IMR-90 (cell line): ENCODE data around the gene FAM209B. TPM values are rescaled to one million over a fixed set of nuclear protein-coding genes. Genes with fewer than 3 reads are reported as not detected.

Experiments used
- ATAC-seq: fragments of 200-7000 bp; cut with Tn5 transposase; 2 replicates; pipeline ENCODE4 v1.9.1; 2020; ENCODE audit warnings: low read depth, mild to moderate bottlenecking, moderate library complexity
- BruUV-seq: library from RNA; stranded (reverse); fragments of 400-500 nt; replicated peaks from 2 replicates; lab custom pipeline; 2021; lab: Mats Ljungman, UMichigan
- CTCF ChIA-PET: fragments of 300-600 bp; formaldehyde crosslinking; extraction: SDS; loops from one replicate; lab custom pipeline; 2021; ENCODE audit warnings: antibody characterized with exemption; lab: Yijun Ruan, JAX
- POLR2A ChIA-PET: fragments of 300-600 bp; sonication (Branson Sonifier 250); formaldehyde crosslinking; loops from one replicate; lab custom pipeline; 2022; ENCODE audit warnings: antibody characterized with exemption; ENCODE audit not compliant: unreplicated experiment; lab: Charles Lee
- DNase-seq: peaks from one replicate; pipeline ENCODE4 v3.0.0; 2013
- H2AFZ ChIP-seq: replicated peaks from 2 replicates; pipeline ENCODE3; 2013; ENCODE audit warnings: low read length, mild to moderate bottlenecking; ENCODE audit not compliant: poor library complexity
- H2AK5ac ChIP-seq: 2 replicates; pipeline ENCODE4 v1.6.1; 2013; ENCODE audit warnings: low read depth, low read length, inconsistent platforms
- H2AK9ac ChIP-seq: replicated peaks from 2 replicates; pipeline ENCODE3; 2013; ENCODE audit warnings: mild to moderate bottlenecking, low read depth, low read length, moderate library complexity; ENCODE audit not compliant: poor library complexity
- H2BK120ac ChIP-seq: 2 replicates; pipeline ENCODE4 v1.6.1; 2013; ENCODE audit warnings: low read depth, low read length, inconsistent platforms
- H2BK15ac ChIP-seq: 3 replicates; pipeline ENCODE4 v1.6.1; 2013; ENCODE audit warnings: low read depth, low read length, inconsistent platforms
- H2BK20ac ChIP-seq: 2 replicates; pipeline ENCODE4 v1.6.1; 2013; ENCODE audit warnings: low read depth, mild to moderate bottlenecking, inconsistent platforms, low read length, moderate library complexity
- H2BK5ac ChIP-seq: 2 replicates; pipeline ENCODE4 v1.6.1; 2013; ENCODE audit warnings: mild to moderate bottlenecking, low read depth, low read length, inconsistent platforms; ENCODE audit not compliant: poor library complexity, severe bottlenecking
- H3K14ac ChIP-seq: replicated peaks from 2 replicates; pipeline ENCODE4 v1.6.1; 2013; ENCODE audit warnings: low read depth, low read length, inconsistent platforms
- H3K18ac ChIP-seq: 2 replicates; pipeline ENCODE4 v1.6.1; 2013; ENCODE audit warnings: low read depth, low read length, control low read depth
- H3K23ac ChIP-seq: 2 replicates; pipeline ENCODE4 v1.6.1; 2013; ENCODE audit warnings: low read depth, low read length, inconsistent platforms
- H3K27ac ChIP-seq: 2 replicates; pipeline ENCODE4 v1.5.1; 2013; ENCODE audit warnings: mild to moderate bottlenecking, control low read depth, low read length; ENCODE audit not compliant: insufficient read depth
- H3K27me3 ChIP-seq: 2 replicates; pipeline ENCODE4 v1.6.1; 2013; ENCODE audit warnings: low read length; ENCODE audit not compliant: control insufficient read depth, insufficient read depth
- H3K36me3 ChIP-seq: 2 replicates; pipeline ENCODE4 v1.6.1; 2013; ENCODE audit warnings: low read length, mixed read lengths; ENCODE audit not compliant: control insufficient read depth, insufficient read depth
- H3K4ac ChIP-seq: 2 replicates; pipeline ENCODE4 v1.6.1; 2013; ENCODE audit warnings: low read depth, low read length, inconsistent platforms
- H3K4me1 ChIP-seq: 2 replicates; pipeline ENCODE4 v1.6.1; 2013; ENCODE audit warnings: low read length, mixed read lengths; ENCODE audit not compliant: control insufficient read depth, insufficient read depth
- H3K4me2 ChIP-seq: 2 replicates; pipeline ENCODE4 v1.6.1; 2013; ENCODE audit warnings: low read depth, mild to moderate bottlenecking, control low read depth, low read length, moderate library complexity
- H3K4me3 ChIP-seq: 2 replicates; pipeline ENCODE4 v1.5.1; 2013; ENCODE audit warnings: low read depth, mild to moderate bottlenecking, control low read depth, low read length, moderate library complexity; ENCODE audit not compliant: insufficient read depth
- H3K56ac ChIP-seq: 2 replicates; pipeline ENCODE4 v1.6.1; 2013; ENCODE audit warnings: low read length, inconsistent platforms; ENCODE audit not compliant: insufficient read depth; ENCODE audit errors: extremely low read depth
- H3K79me1 ChIP-seq, 2 experiments: 2 replicates each; pipeline ENCODE4 v1.6.1; 2013; ENCODE audit warnings: low read length in 2 of 2, inconsistent platforms in 1 of 2, low read depth in 1 of 2
- H3K9ac ChIP-seq: 2 replicates; pipeline ENCODE4 v1.6.1; 2013; ENCODE audit warnings: low read depth, low read length, control low read depth
- H3K9me1 ChIP-seq: 2 replicates; pipeline ENCODE4 v1.6.1; 2013; ENCODE audit warnings: low read length, inconsistent platforms; ENCODE audit not compliant: insufficient read depth
- H3K9me3 ChIP-seq: 2 replicates; pipeline ENCODE4 v1.6.1; 2013; ENCODE audit warnings: low read length; ENCODE audit not compliant: control insufficient read depth, insufficient read depth
- H4K20me1 ChIP-seq: 2 replicates; pipeline ENCODE4 v1.6.1; 2013; ENCODE audit warnings: low read length, inconsistent platforms; ENCODE audit not compliant: insufficient read depth
- H4K5ac ChIP-seq: 2 replicates; pipeline ENCODE4 v1.6.1; 2013; ENCODE audit warnings: mild to moderate bottlenecking, low read depth, low read length, control low read depth
- H4K8ac ChIP-seq, 2 experiments: 2 replicates each; pipeline ENCODE4 v1.6.1; 2013; ENCODE audit warnings: low read depth in 2 of 2, low read length in 2 of 2, control low read depth in 1 of 2, inconsistent platforms in 1 of 2
- H4K91ac ChIP-seq: 2 replicates; pipeline ENCODE4 v1.6.1; 2013; ENCODE audit warnings: low read depth, low read length, inconsistent platforms; ENCODE audit not compliant: insufficient read depth
- BHLHE40 ChIP-seq: fragments of 150-350 bp; IDR thresholded peaks from 2 replicates; pipeline ENCODE4 v1.6.1; 2016; ENCODE audit warnings: mild to moderate bottlenecking, low read depth, low read length
- CEBPB ChIP-seq: IDR thresholded peaks from 2 replicates; pipeline ENCODE4 v1.6.1; 2012; ENCODE audit warnings: low read depth, low read length, improper control_type of control experiment
- CHD1 ChIP-seq: IDR thresholded peaks from 2 replicates; pipeline ENCODE4 v1.6.1; 2012; ENCODE audit warnings: low read depth, low read length, improper control_type of control experiment
- CTCF ChIP-seq: conservative IDR thresholded peaks from 2 replicates; pipeline ENCODE4 v1.5.1; 2012; ENCODE audit warnings: mild to moderate bottlenecking, low read depth, low read length, improper control_type of control experiment
- ELK1 ChIP-seq: fragments of 150-350 bp; IDR thresholded peaks from 2 replicates; pipeline ENCODE4 v1.6.1; 2016; ENCODE audit warnings: low read depth, mild to moderate bottlenecking, low read length, moderate library complexity, borderline replicate concordance
- FOS ChIP-seq: fragments of 150-350 bp; IDR thresholded peaks from 2 replicates; pipeline ENCODE4 v1.6.1; 2016; ENCODE audit warnings: low read depth, low read length
- MAFK ChIP-seq: IDR thresholded peaks from 2 replicates; pipeline ENCODE4 v1.6.1; 2012; ENCODE audit warnings: low read depth, low read length, improper control_type of control experiment
- MAZ ChIP-seq: IDR thresholded peaks from 2 replicates; pipeline ENCODE4 v1.6.1; 2012; ENCODE audit warnings: low read depth, mild to moderate bottlenecking, low read length, improper control_type of control experiment, moderate library complexity, borderline replicate concordance
- MXI1 ChIP-seq: IDR thresholded peaks from 2 replicates; pipeline ENCODE4 v1.6.1; 2012; ENCODE audit warnings: low read depth, mild to moderate bottlenecking, low read length, moderate library complexity, borderline replicate concordance
- NFE2L2 ChIP-seq: fragments of 150-350 bp; IDR thresholded peaks from 2 replicates; pipeline ENCODE4 v1.6.1; 2016; ENCODE audit warnings: low read depth, mild to moderate bottlenecking, low read length
- POLR2A ChIP-seq: IDR thresholded peaks from 2 replicates; pipeline ENCODE4 v1.6.1; 2012; ENCODE audit warnings: mild to moderate bottlenecking, low read depth, low read length
- RAD21 ChIP-seq: IDR thresholded peaks from 2 replicates; pipeline ENCODE4 v1.6.1; 2012; ENCODE audit warnings: low read length, improper control_type of control experiment
- RCOR1 ChIP-seq: IDR thresholded peaks from 2 replicates; pipeline ENCODE4 v1.6.1; 2012; ENCODE audit warnings: mild to moderate bottlenecking, low read length, improper control_type of control experiment; ENCODE audit not compliant: insufficient replicate concordance
- RFX5 ChIP-seq: IDR thresholded peaks from 2 replicates; pipeline ENCODE4 v1.8.0; 2012; ENCODE audit warnings: low read depth, mild to moderate bottlenecking, low read length, moderate library complexity
- SMC3 ChIP-seq: fragments of 150-350 bp; IDR thresholded peaks from 2 replicates; pipeline ENCODE4 v1.6.1; 2016; ENCODE audit warnings: low read depth, mild to moderate bottlenecking, antibody characterized with exemption, low read length, moderate library complexity
- USF2 ChIP-seq: fragments of 150-350 bp; IDR thresholded peaks from 2 replicates; pipeline ENCODE4 v1.6.1; 2017; ENCODE audit warnings: mild to moderate bottlenecking, antibody characterized with exemption, low read length, low read depth
- WGBS, 2 experiments: methylation state at CpG; one replicate each; pipeline versions ENCODE4 v1.1.5 to v1.1.7; 2013; ENCODE audit warnings: missing lambda C conversion rate in 2 of 2; ENCODE audit not compliant: insufficient read length in 1 of 2; ENCODE audit errors: extremely low coverage in 2 of 2; 5-methylcytosine and 5-hydroxymethylcytosine counted together
- dilution Hi-C: fragments of 300-500 bp; cut with HindIII; formaldehyde crosslinking; loops from one replicate; pipeline ENCODE4 v1.14.3; 2018; ENCODE audit warnings: low sequenced_read_pairs; ENCODE audit not compliant: unreplicated experiment
- in situ Hi-C: fragments of 300-500 bp; cut with MboI; formaldehyde crosslinking; loops from 3 replicates; pipeline ENCODE4 v1.14.3; 2019; ENCODE audit warnings: low sequenced_read_pairs, inconsistent platforms, mixed read lengths
- intact Hi-C: fragments of 100-400 bp; cut with micrococcal nuclease; formaldehyde crosslinking; loops from 2 replicates; pipeline ENCODE4 v1.10.0; 2022
- polyA plus RNA-seq, 3 experiments: library from polyadenylated mRNA; depleted of rRNA; stranded (reverse); fragments of >200 nt; gene quantifications; 2 replicates each; pipeline ENCODE4 v1.2.3, GENCODE V29; 2012; ENCODE audit warnings: low replicate concordance in 1 of 3
- total RNA-seq: library from RNA; depleted of rRNA; stranded (reverse); fragments of >200 nt; gene quantifications from 2 replicates; pipeline ENCODE4 v1.2.3, GENCODE V29; 2012

FAM209B gene
- total and polyA plus RNA-seq, 2 of the 4 experiments (the other 2 are of a cell fraction), result 0.24 TPM; not detected in 1

- intact Hi-C loops, result loop anchor here (5.0 kb wide), 1 partner anchor 328 kb away; the partner anchor contains the start of gene MC3R
- Histone ChIP-seq H4K91ac (no peak overlapping the region), H3K36me3 (no peaks in the 10 kb centered on the region), H2AK5ac (no peak overlapping the region), H3K23ac (no peak overlapping the region), H2BK120ac (no peak overlapping the region), H2BK20ac (no peak overlapping the region), H3K9me3 (no peaks in the 10 kb centered on the region), H3K79me1 (no peaks in the 10 kb centered on the region), H3K4ac (no peak overlapping the region), H3K18ac (no peak overlapping the region), H3K4me3 (no peak overlapping the region), H4K5ac (no peak overlapping the region), H4K8ac (no peak overlapping the region), H2BK5ac (no peak overlapping the region), H3K14ac (no peak overlapping the region), H2BK15ac (no peak overlapping the region), H2AFZ (no peak overlapping the region), H3K4me1 (no peaks in the 10 kb centered on the region), H3K27ac (no peak overlapping the region), H3K9ac (no peak overlapping the region), H2AK9ac (no peak overlapping the region), H4K20me1 (no peaks in the 10 kb centered on the region), H3K56ac (no peak overlapping the region), H3K27me3 (peaks cover 15% of the 10 kb centered on the region), H3K9me1 (no peaks in the 10 kb centered on the region), H3K4me2 (no peak overlapping the region)
- in situ Hi-C loops, result no loop called here
- WGBS, 2 experiments, result 64% methylated on average over 9 of the region's 9 CpGs; no CpG with 5 or more reads in 1 of the 2 experiments
- ChIA-PET CTCF (no interaction called here), POLR2A (no interaction called here)
- no TSS peak for BruUV-seq
- ATAC-seq (no peak), DNase-seq (no peak)
- dilution Hi-C loops, result no loop called here
- TF ChIP-seq POLR2A (no peak), RAD21 (no peak), BHLHE40 (no peak), CEBPB (no peak), NFE2L2 (no peak), RCOR1 (no peak), MAFK (no peak), RFX5 (no peak), CHD1 (no peak), ELK1 (no peak), CTCF (no peak), MXI1 (no peak), SMC3 (no peak), MAZ (no peak), USF2 (no peak), FOS (no peak)
Observed at GRCh38 chr20:56575157-56575556, 42.1 kb downstream of the FAM209B start.
